Mesendoderm (in vitro differentiated cells): ENCODE results near the gene ERVMER34-1.
A peak's percentile ranks its signal among the peaks of the same experiment; 100 is the strongest.

Experiments used
- DNase-seq: peaks from one replicate; pipeline ENCODE4 v3.0.0; 2013
- H2AK5ac ChIP-seq: 2 replicates; pipeline ENCODE4 v1.6.1; 2013; ENCODE audit warnings: low read length, inconsistent platforms
- H2BK120ac ChIP-seq: 2 replicates; pipeline ENCODE4 v1.6.1; 2013; ENCODE audit warnings: low read depth, mild to moderate bottlenecking, low read length, moderate library complexity, mixed read lengths
- H2BK15ac ChIP-seq: replicated peaks from 2 replicates; pipeline ENCODE4 v1.6.1; 2013; ENCODE audit warnings: low read depth, mild to moderate bottlenecking, moderate library complexity
- H2BK5ac ChIP-seq: 2 replicates; pipeline ENCODE4 v1.6.1; 2013; ENCODE audit warnings: low read length, inconsistent platforms
- H3K18ac ChIP-seq: 2 replicates; pipeline ENCODE4 v1.6.1; 2013; ENCODE audit warnings: mild to moderate bottlenecking, low read length, mixed read lengths
- H3K23ac ChIP-seq: one replicate; pipeline ENCODE4 v1.6.1; 2013; ENCODE audit warnings: low read length
- H3K27ac ChIP-seq: 2 replicates; pipeline ENCODE4 v1.5.1; 2013; ENCODE audit warnings: low read depth, mild to moderate bottlenecking, inconsistent platforms, low read length, moderate library complexity
- H3K27me3 ChIP-seq: 2 replicates; pipeline ENCODE4 v1.6.1; 2013; ENCODE audit warnings: low read length, control low read depth, mild to moderate bottlenecking, inconsistent platforms; ENCODE audit not compliant: insufficient read depth, poor library complexity
- H3K36me3 ChIP-seq: 2 replicates; pipeline ENCODE4 v1.6.1; 2013; ENCODE audit warnings: low read length, inconsistent platforms; ENCODE audit not compliant: control insufficient read depth, insufficient read depth
- H3K4ac ChIP-seq: one replicate; pipeline ENCODE4 v1.6.1; 2013; ENCODE audit warnings: low read depth, mild to moderate bottlenecking, low read length, moderate library complexity
- H3K4me1 ChIP-seq: 2 replicates; pipeline ENCODE4 v1.6.1; 2013; ENCODE audit warnings: low read depth, low read length, inconsistent platforms; ENCODE audit not compliant: control insufficient read depth
- H3K4me2 ChIP-seq: 2 replicates; pipeline ENCODE4 v1.6.1; 2013; ENCODE audit warnings: low read length
- H3K4me3 ChIP-seq: 2 replicates; pipeline ENCODE4 v1.5.1; 2013; ENCODE audit warnings: mild to moderate bottlenecking, low read length
- H3K56ac ChIP-seq: one replicate; pipeline ENCODE4 v1.6.1; 2013; ENCODE audit warnings: low read length
- H3K79me1 ChIP-seq: 2 replicates; pipeline ENCODE4 v1.6.1; 2013; ENCODE audit warnings: low read length, inconsistent platforms
- H3K79me2 ChIP-seq: 2 replicates; pipeline ENCODE4 v1.6.1; 2013; ENCODE audit warnings: mild to moderate bottlenecking, low read length; ENCODE audit not compliant: control insufficient read depth, insufficient read depth
- H3K9ac ChIP-seq: 2 replicates; pipeline ENCODE4 v1.6.1; 2013; ENCODE audit warnings: low read length, inconsistent platforms
- H4K5ac ChIP-seq: one replicate; pipeline ENCODE4 v1.6.1; 2013; ENCODE audit warnings: low read length
- H4K8ac ChIP-seq: one replicate; pipeline ENCODE4 v1.6.1; 2013; ENCODE audit warnings: low read depth, mild to moderate bottlenecking, control low read depth, low read length, moderate library complexity
- WGBS: extraction: QIAGEN DNeasy Blood & Tissue Kit; methylation state at CpG from one replicate; pipeline ENCODE4 v1.1.7; 2013; ENCODE audit warnings: low lambda C conversion rate, missing lambda C conversion rate; ENCODE audit not compliant: insufficient coverage; ENCODE audit errors: extremely low coverage; 5-methylcytosine and 5-hydroxymethylcytosine counted together

ERVMER34-1 gene

GRCh38 chr4:52752936-52753335 is 1.7 kb upstream of the ERVMER34-1 start:
- Histone ChIP-seq H3K79me2 (no peaks in the 10 kb centered on the region), H2AK5ac (no peak overlapping the region), H3K27me3 (no peaks in the 10 kb centered on the region), H3K4me1 (peaks cover 1% of the 10 kb centered on the region), H2BK5ac (no peak overlapping the region), H3K4me2 (no peak overlapping the region), H3K36me3 (no peaks in the 10 kb centered on the region), H2BK120ac (no peak overlapping the region), H3K56ac (no peak overlapping the region), H3K4me3 (no peak overlapping the region), H3K27ac (no peak overlapping the region), H3K23ac (no peak overlapping the region), H4K8ac (no peak overlapping the region), H3K9ac (no peak overlapping the region), H4K5ac (no peak overlapping the region), H3K79me1 (no peaks in the 10 kb centered on the region), H2BK15ac (no peak overlapping the region), H3K18ac (no peak overlapping the region), H3K4ac (no peak overlapping the region)
- no peak for DNase-seq
- no CpG with 5 or more reads among the region's 6 CpGs for WGBS

GRCh38 chr4:52751487-52751911 is 274 bp upstream of the ERVMER34-1 start:
- Histone ChIP-seq H3K27me3 (no peaks in the 10 kb centered on the region), H3K4ac (no peak overlapping the region), H3K9ac (peak overlapping the region; percentile 27), H2AK5ac (no peak overlapping the region), H3K4me2 (no peak overlapping the region), H3K23ac (no peak overlapping the region), H3K79me1 (no peaks in the 10 kb centered on the region), H3K79me2 (no peaks in the 10 kb centered on the region), H4K5ac (no peak overlapping the region), H3K27ac (peak overlapping the region; percentile 5), H3K4me1 (peaks cover 1% of the 10 kb centered on the region), H3K56ac (peak overlapping the region; percentile 28), H3K18ac (peak overlapping the region; percentile 15), H2BK15ac (no peak overlapping the region), H2BK120ac (no peak overlapping the region), H4K8ac (no peak overlapping the region), H3K36me3 (no peaks in the 10 kb centered on the region), H3K4me3 (no peak overlapping the region), H2BK5ac (no peak overlapping the region)
- no CpG with 5 or more reads among the region's 26 CpGs for WGBS
- DNase-seq, result peak; percentile 86

GRCh38 chr4:52750213-52750612 is 1.0 kb downstream of the ERVMER34-1 start:
- no peaks in the 10 kb centered on the region for H3K36me3 ChIP-seq
- H3K4ac ChIP-seq, result no peak overlapping the region
- peaks cover 1% of the 10 kb centered on the region for H3K4me1 ChIP-seq
- no peak overlapping the region for H3K27ac ChIP-seq
- H4K8ac ChIP-seq, result no peak overlapping the region
- WGBS, result no CpG with 5 or more reads among the region's 11 CpGs
- H3K9ac ChIP-seq, result no peak overlapping the region
- H3K4me3 ChIP-seq, result no peak overlapping the region
- no peak overlapping the region for H2BK120ac ChIP-seq
- H3K18ac ChIP-seq, result no peak overlapping the region
- no peak for DNase-seq
- H2BK5ac ChIP-seq, result no peak overlapping the region
- no peaks in the 10 kb centered on the region for H3K79me1 ChIP-seq
- no peak overlapping the region for H3K56ac ChIP-seq
- H2BK15ac ChIP-seq, result no peak overlapping the region
- H4K5ac ChIP-seq, result no peak overlapping the region
- no peaks in the 10 kb centered on the region for H3K27me3 ChIP-seq
- no peak overlapping the region for H2AK5ac ChIP-seq
- H3K23ac ChIP-seq, result no peak overlapping the region
- H3K79me2 ChIP-seq, result no peaks in the 10 kb centered on the region
- no peak overlapping the region for H3K4me2 ChIP-seq

GRCh38 chr4:52748432-52748831 is 2.8 kb downstream of the ERVMER34-1 start:
- Histone ChIP-seq H2BK120ac (no peak overlapping the region), H2AK5ac (no peak overlapping the region), H3K4me2 (no peak overlapping the region), H3K18ac (no peak overlapping the region), H3K27me3 (no peaks in the 10 kb centered on the region), H4K5ac (no peak overlapping the region), H2BK15ac (no peak overlapping the region), H3K27ac (no peak overlapping the region), H3K4me1 (peaks cover 1% of the 10 kb centered on the region), H3K9ac (no peak overlapping the region), H3K79me1 (no peaks in the 10 kb centered on the region), H3K4me3 (no peak overlapping the region), H3K23ac (no peak overlapping the region), H2BK5ac (no peak overlapping the region), H3K79me2 (no peaks in the 10 kb centered on the region), H3K4ac (no peak overlapping the region), H3K36me3 (no peaks in the 10 kb centered on the region), H3K56ac (no peak overlapping the region), H4K8ac (no peak overlapping the region)
- no CpG with 5 or more reads among the region's 6 CpGs for WGBS
- no peak for DNase-seq

- H3K79me1 ChIP-seq, result no peaks in the 10 kb centered on the region
- no peak overlapping the region for H3K9ac ChIP-seq
- H4K8ac ChIP-seq, result no peak overlapping the region
- H2BK15ac ChIP-seq, result no peak overlapping the region
- H3K23ac ChIP-seq, result no peak overlapping the region
- H3K4me3 ChIP-seq, result no peak overlapping the region
- H3K27me3 ChIP-seq, result no peaks in the 10 kb centered on the region
- WGBS, result no CpG with 5 or more reads among the region's 5 CpGs
- H3K4me1 ChIP-seq, result no peaks in the 10 kb centered on the region
- no peak overlapping the region for H2BK5ac ChIP-seq
- no peak overlapping the region for H3K56ac ChIP-seq
- H3K36me3 ChIP-seq, result no peaks in the 10 kb centered on the region
- DNase-seq, result no peak
- no peak overlapping the region for H2AK5ac ChIP-seq
- H3K18ac ChIP-seq, result no peak overlapping the region
- no peak overlapping the region for H3K4me2 ChIP-seq
- H2BK120ac ChIP-seq, result no peak overlapping the region
- no peak overlapping the region for H4K5ac ChIP-seq
- no peak overlapping the region for H3K27ac ChIP-seq
- H3K79me2 ChIP-seq, result no peaks in the 10 kb centered on the region
- no peak overlapping the region for H3K4ac ChIP-seq
Observed at GRCh38 chr4:52744588-52744987, 6.6 kb downstream of the ERVMER34-1 start.

GRCh38 chr4:52743444-52744019 is 7.7 kb downstream of the ERVMER34-1 start:
- no peaks in the 10 kb centered on the region for H3K27me3 ChIP-seq
- H3K4me1 ChIP-seq, result no peaks in the 10 kb centered on the region
- no peak overlapping the region for H3K4me3 ChIP-seq
- H2BK15ac ChIP-seq, result no peak overlapping the region
- DNase-seq, result peak; percentile 57
- no peak overlapping the region for H2AK5ac ChIP-seq
- no peak overlapping the region for H3K18ac ChIP-seq
- no peak overlapping the region for H2BK120ac ChIP-seq
- no peak overlapping the region for H3K4ac ChIP-seq
- H4K8ac ChIP-seq, result no peak overlapping the region
- WGBS, result no CpG with 5 or more reads among the region's 4 CpGs
- no peak overlapping the region for H3K9ac ChIP-seq
- no peaks in the 10 kb centered on the region for H3K79me1 ChIP-seq
- H3K27ac ChIP-seq, result no peak overlapping the region
- no peak overlapping the region for H3K4me2 ChIP-seq
- no peak overlapping the region for H4K5ac ChIP-seq
- H3K36me3 ChIP-seq, result no peaks in the 10 kb centered on the region
- no peak overlapping the region for H2BK5ac ChIP-seq
- no peak overlapping the region for H3K23ac ChIP-seq
- no peak overlapping the region for H3K56ac ChIP-seq
- H3K79me2 ChIP-seq, result no peaks in the 10 kb centered on the region
